K562 (cell line): Measurements from ENCODE around the gene KRT4. TPM values are rescaled to one million over a fixed set of nuclear protein-coding genes. Genes with fewer than 3 reads are reported as not detected.

ENCODE experiments used
- ATAC-seq: fragments of 200-7000 bp; cut with Tn5 transposase; 3 replicates; pipeline ENCODE4 v1.9.1; 2020; ENCODE audit warnings: moderate library complexity
- BruUV-seq: library from RNA; stranded (reverse); fragments of 400-500 nt; replicated peaks from 2 replicates; lab custom pipeline; 2021; lab: Mats Ljungman, UMichigan
- CTCF ChIA-PET: fragments of 300-600 bp; formaldehyde crosslinking; extraction: SDS; loops from one replicate; lab custom pipeline; 2021; ENCODE audit warnings: low intra/inter-chr PET ratio; lab: Yijun Ruan, JAX
- POLR2A ChIA-PET: fragments of 300-600, 350-650 bp; sonication (Branson Sonifier 250); formaldehyde crosslinking; extraction: SDS; loops from one replicate; lab custom pipeline; 2021; ENCODE audit warnings: antibody characterized with exemption, inconsistent platforms; lab: Yijun Ruan, JAX
- DNase-seq, 4 experiments: peaks; one replicate each; pipeline versions ENCODE4 v3.0.0 to v3.0.0-alpha.2; 2011 to 2018; ENCODE audit warnings: low spot score in 3 of 4, mixed read lengths in 3 of 4; ENCODE audit errors: extremely low read depth in 1 of 4
- FAIRE-seq: peaks from 2 replicates; lab custom pipeline; 2011; peaks lifted over from hg19 to GRCh38; lab: Jason Lieb, UNC
- H2AFZ ChIP-seq: 2 replicates; pipeline ENCODE4 v1.6.0; 2011; ENCODE audit warnings: low read depth, low read length, control low read depth, inconsistent platforms
- H3K27ac ChIP-seq: fragments of 200-600 bp; 3 replicates; pipeline ENCODE4 v1.8.0; 2011; ENCODE audit warnings: low read depth, mild to moderate bottlenecking, control low read depth, inconsistent platforms, low read length, moderate library complexity, mixed read lengths; ENCODE audit errors: extremely low read depth
- H3K27me3 ChIP-seq, 2 experiments: fragments of 300-600 bp in 1 of 2; 2 replicates in 1 of 2; 3 replicates in 1 of 2; pipeline versions ENCODE4 v1.6.0 to v1.8.0; 2011; ENCODE audit warnings: inconsistent platforms in 2 of 2, low read length in 2 of 2, mild to moderate bottlenecking in 1 of 2, mixed read lengths in 1 of 2, moderate library complexity in 1 of 2; ENCODE audit not compliant: control insufficient read depth in 2 of 2, insufficient read depth in 2 of 2
- H3K36me3 ChIP-seq: fragments of 300-600 bp; 3 replicates; pipeline ENCODE4 v1.8.0; 2011; ENCODE audit warnings: mild to moderate bottlenecking, low read length, inconsistent platforms; ENCODE audit not compliant: control insufficient read depth, insufficient read depth
- H3K4me1 ChIP-seq, 2 experiments: fragments of 200-600 bp in 1 of 2; replicated peaks in 1 of 2; 2 replicates in 1 of 2; 3 replicates in 1 of 2; pipeline versions ENCODE4 v1.5.1 to v1.8.0; 2011; ENCODE audit warnings: inconsistent platforms in 2 of 2, low read length in 2 of 2, mild to moderate bottlenecking in 1 of 2, mixed read lengths in 1 of 2, moderate library complexity in 1 of 2; ENCODE audit not compliant: control insufficient read depth in 2 of 2, insufficient read depth in 2 of 2
- H3K4me2 ChIP-seq: 2 replicates; pipeline ENCODE4 v1.6.1; 2011; ENCODE audit warnings: low read length, control low read depth, inconsistent platforms, mixed read lengths; ENCODE audit not compliant: insufficient read depth
- H3K4me3 ChIP-seq: fragments of 200-600 bp; sonication (generic), shearing (Covaris generic); 2 replicates; pipeline ENCODE4 v1.5.1; 2016; ENCODE audit warnings: control low read depth, inconsistent platforms
- H3K79me2 ChIP-seq: fragments of 200-600 bp; 3 replicates; pipeline ENCODE4 v1.8.0; 2011; ENCODE audit warnings: low read length, inconsistent platforms; ENCODE audit not compliant: control insufficient read depth, insufficient read depth
- H3K9ac ChIP-seq, 2 experiments: 2 replicates each; pipeline versions ENCODE4 v1.6.0 to v1.6.1; 2011; ENCODE audit warnings: low read depth in 2 of 2, low read length in 2 of 2, control low read depth in 1 of 2, inconsistent platforms in 1 of 2, mild to moderate bottlenecking in 1 of 2, mixed read lengths in 1 of 2; ENCODE audit not compliant: insufficient read depth in 1 of 2
- H3K9me1 ChIP-seq: one replicate; pipeline ENCODE4 v1.6.0; 2011; ENCODE audit warnings: inconsistent platforms, mild to moderate bottlenecking, low read length, moderate library complexity; ENCODE audit not compliant: control insufficient read depth, insufficient read depth
- H3K9me3 ChIP-seq: replicated peaks from 2 replicates; pipeline ENCODE4 v1.5.1; 2011; ENCODE audit warnings: low read depth, low read length, inconsistent platforms; ENCODE audit not compliant: control insufficient read depth, insufficient read depth
- H4K20me1 ChIP-seq: replicated peaks from 2 replicates; pipeline ENCODE4 v1.6.1; 2011; ENCODE audit warnings: low read length, inconsistent platforms, mixed read lengths; ENCODE audit not compliant: control insufficient read depth, insufficient read depth
- ATF7 ChIP-seq: fragments of 450-650 bp; IDR thresholded peaks from 2 replicates; pipeline ENCODE4 v1.7.1; 2014; ENCODE audit warnings: mild to moderate bottlenecking, moderate library complexity
- ETV1 ChIP-seq: fragments of 450-650 bp; conservative IDR thresholded peaks from 2 replicates; pipeline ENCODE4 v1.6.1; 2016; ENCODE audit warnings: missing genetic modification characterization, control low read depth, low read depth, missing compliant biosample characterization
- GABPB2 ChIP-seq: fragments of 250-450 bp; sonication (Bioruptor Pico); conservative IDR thresholded peaks from 2 replicates; pipeline ENCODE4 v1.5.1; 2021; ENCODE audit warnings: mild to moderate bottlenecking
- HNRNPUL1 ChIP-seq: fragments of 200-400 bp; formaldehyde crosslinking; IDR thresholded peaks from 2 replicates; pipeline ENCODE4 v1.6.1; 2017; ENCODE audit warnings: low read length
- JUND ChIP-seq, 2 experiments: IDR thresholded peaks; 2 replicates in 1 of 2; 3 replicates in 1 of 2; pipeline ENCODE4 v1.6.1; 2011; ENCODE audit warnings: borderline replicate concordance in 2 of 2, low read depth in 2 of 2, low read length in 2 of 2, improper control_type of control experiment in 1 of 2, missing biosample characterization in 1 of 2, missing genetic modification characterization in 1 of 2, missing genetic modification reagents in 1 of 2
- KDM1A ChIP-seq, 2 experiments: fragments of 450-650 bp; IDR thresholded peaks; 2 replicates each; pipeline ENCODE4 v1.6.1; 2016; ENCODE audit warnings: mild to moderate bottlenecking in 2 of 2
- KLF6 ChIP-seq: fragments of 250-450 bp; sonication (Bioruptor Pico); IDR thresholded peaks from 2 replicates; pipeline ENCODE4 v1.4.0; 2020; ENCODE audit warnings: mild to moderate bottlenecking, moderate library complexity, borderline replicate concordance
- PML ChIP-seq: IDR thresholded peaks from 2 replicates; pipeline ENCODE4 v1.6.1; 2012; ENCODE audit warnings: low read length, inconsistent platforms
- SRSF9 ChIP-seq: fragments of 200-400 bp; formaldehyde crosslinking; IDR thresholded peaks from 2 replicates; pipeline ENCODE4 v1.6.1; 2017; ENCODE audit warnings: low read depth, low read length, borderline replicate concordance
- ZNF41 ChIP-seq: fragments of 250-450 bp; sonication (Bioruptor Pico); conservative IDR thresholded peaks from 2 replicates; pipeline ENCODE4 v1.4.0; 2020; ENCODE audit warnings: mild to moderate bottlenecking
- ZNF436 ChIP-seq: fragments of 250-450, 450-650 bp; sonication (Bioruptor Pico); formaldehyde crosslinking; IDR thresholded peaks from 2 replicates; pipeline ENCODE4 v1.7.0; 2020; ENCODE audit warnings: mild to moderate bottlenecking
- ZNF830 ChIP-seq: fragments of 250-450 bp; sonication (Bioruptor Pico); IDR thresholded peaks from 2 replicates; pipeline ENCODE4 v1.5.0; 2021; ENCODE audit warnings: mild to moderate bottlenecking
- WGBS: fragments of 100-300 bp; shearing (Covaris generic); methylation state at CpG from one replicate; pipeline ENCODE4 v1.1.6; 2016; ENCODE audit warnings: low coverage, mixed read lengths; ENCODE audit not compliant: insufficient coverage; ENCODE audit errors: missing lambda C conversion rate; 5-methylcytosine and 5-hydroxymethylcytosine counted together
- in situ Hi-C: fragments of 300-500 bp; cut with MboI; formaldehyde crosslinking; loops from 4 replicates; pipeline ENCODE4 v1.15.0; 2018; ENCODE audit warnings: inconsistent platforms, mixed read lengths
- intact Hi-C: fragments of 100-400 bp; cut with micrococcal nuclease; formaldehyde crosslinking; loops from 2 replicates; pipeline ENCODE4 v1.14.2; 2022
- polyA plus RNA-seq, 8 experiments: library from polyadenylated mRNA; depleted of rRNA in 4 of 8; stranded (reverse) in 5 of 8; unstranded in 3 of 8; fragments of >200 nt; fragmentation: Nextera tagmentation in 2 of 8; fragmentation: Illumina TruSeq in 1 of 8; extraction: Ambion mirVana in 2 of 8; extraction: Trizol in 1 of 8; gene quantifications; 2 replicates each; pipeline versions ENCODE4 v1.2.1 to v1.2.3, GENCODE V29; 2011 to 2014; ENCODE audit warnings: inconsistent platforms in 1 of 8, missing spikeins in 1 of 8
- total RNA-seq, 7 experiments: library from RNA; depleted of rRNA in 6 of 7; stranded (reverse); fragments of >200 nt in 6 of 7; fragmentation: Illumina TruSeq in 2 of 7; extraction: Trizol in 2 of 7; gene quantifications; 2 replicates each; pipeline versions ENCODE4 v1.2.1 to v1.2.3, GENCODE V29; 2011 to 2021; ENCODE audit warnings: low replicate concordance in 1 of 7
- TF ChIP-seq, protein P1 (sequence below): fragments of 250-450 bp; sonication (Bioruptor Pico); IDR thresholded peaks from 2 replicates; pipeline ENCODE4 v1.5.0; 2021; ENCODE audit warnings: mild to moderate bottlenecking, moderate library complexity
- TF ChIP-seq, protein P2 (sequence below): fragments of 450-650 bp; formaldehyde crosslinking; IDR thresholded peaks from 2 replicates; pipeline ENCODE4 v1.4.0; 2022; ENCODE audit warnings: missing genetic modification characterization
- TF ChIP-seq, protein P3 (sequence below): fragments of 250-450 bp; sonication (Bioruptor Pico); IDR thresholded peaks from 2 replicates; pipeline ENCODE4 v1.8.0; 2022; ENCODE audit warnings: moderate library complexity, mild to moderate bottlenecking, inconsistent platforms
- TF ChIP-seq, protein P4 (sequence below): fragments of 250-450 bp; sonication (Bioruptor Pico); IDR thresholded peaks from 2 replicates; pipeline ENCODE4 v1.5.0; 2022; ENCODE audit warnings: mild to moderate bottlenecking

Gene KRT4
- total and polyA plus RNA-seq, 9 of the 15 experiments (the other 6 are each of a cell fraction or from before 2014, with no cell fraction given), result not detected

DNA sequence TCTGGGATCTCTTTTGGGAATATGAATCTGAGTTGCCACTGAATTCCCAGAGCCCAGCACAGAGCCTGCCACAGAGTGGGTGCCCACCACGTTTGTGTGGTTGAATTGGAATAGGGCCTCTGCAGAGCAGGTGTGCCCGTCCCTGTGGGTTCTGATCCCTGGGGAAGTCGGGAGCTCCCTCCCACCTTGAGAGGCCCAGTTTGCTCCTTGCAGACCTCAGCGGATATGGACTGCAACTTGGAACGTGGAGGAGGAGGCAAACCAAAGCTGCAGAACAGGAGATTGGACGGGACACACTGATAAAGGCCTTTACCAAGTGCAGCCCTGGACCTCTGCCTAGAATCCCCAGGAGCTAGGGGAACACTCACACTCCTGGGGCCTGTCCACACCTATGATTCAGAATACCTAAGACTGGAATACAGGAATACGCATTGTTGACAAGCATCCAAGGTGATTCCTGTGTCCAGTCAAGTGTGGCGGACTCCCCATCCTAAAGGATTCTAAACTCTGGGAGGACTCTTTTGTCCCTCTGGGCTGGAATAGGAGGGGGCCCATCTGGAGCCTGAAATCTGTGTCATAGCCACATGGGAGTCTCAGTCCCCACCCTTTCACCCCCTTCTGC lies 39.2 kb downstream of the KRT4 start:
- intact Hi-C loops, result no loop called here
- no peak for FAIRE-seq
- Histone ChIP-seq H3K9ac (no peak overlapping the region), H2AFZ (no peak overlapping the region), H3K4me3 (no peak overlapping the region), H3K4me1 (no peaks in the 10 kb centered on the region), H3K27ac (no peak overlapping the region), H3K9me3 (no peaks in the 10 kb centered on the region), H3K9me1 (no peaks in the 10 kb centered on the region), H3K79me2 (no peaks in the 10 kb centered on the region), H4K20me1 (no peaks in the 10 kb centered on the region; the same call in none of the 2 replicates), H3K4me2 (no peak overlapping the region), H3K36me3 (no peaks in the 10 kb centered on the region), H3K27me3 (peaks cover 32 to 76% of the 10 kb centered on the region in 2 experiments)
- ChIA-PET POLR2A (no interaction called here), CTCF (no interaction called here)
- WGBS, result 3% methylated on average over 6 of the region's 8 CpGs
- DNase-seq, result no peak
- no TSS peak for BruUV-seq
- in situ Hi-C loops, result no loop called here
- ATAC-seq, result no peak
- TF ChIP-seq ETV1 (tag) (no peak), ATF7 (no peak), GABPB2 (CRISPR knock-in tag) (no peak), HNRNPUL1 (no peak), JUND (IDR thresholded peaks at IDR 0.05; ENCODE audit: borderline replicate concordance, low read depth, low read length) (no peak), JUND (tag; IDR thresholded peaks at IDR 0.05; ENCODE audit: borderline replicate concordance, low read depth, low read length) (no peak), KDM1A (IDR thresholded peaks at IDR 0.05) (no peak), ZNF830 (CRISPR knock-in tag) (no peak), KLF6 (CRISPR knock-in tag) (no peak), ZNF436 (no peak), SRSF9 (no peak), ZNF41 (no peak), PML (no peak)
- TF ChIP-seq, protein P1, sequence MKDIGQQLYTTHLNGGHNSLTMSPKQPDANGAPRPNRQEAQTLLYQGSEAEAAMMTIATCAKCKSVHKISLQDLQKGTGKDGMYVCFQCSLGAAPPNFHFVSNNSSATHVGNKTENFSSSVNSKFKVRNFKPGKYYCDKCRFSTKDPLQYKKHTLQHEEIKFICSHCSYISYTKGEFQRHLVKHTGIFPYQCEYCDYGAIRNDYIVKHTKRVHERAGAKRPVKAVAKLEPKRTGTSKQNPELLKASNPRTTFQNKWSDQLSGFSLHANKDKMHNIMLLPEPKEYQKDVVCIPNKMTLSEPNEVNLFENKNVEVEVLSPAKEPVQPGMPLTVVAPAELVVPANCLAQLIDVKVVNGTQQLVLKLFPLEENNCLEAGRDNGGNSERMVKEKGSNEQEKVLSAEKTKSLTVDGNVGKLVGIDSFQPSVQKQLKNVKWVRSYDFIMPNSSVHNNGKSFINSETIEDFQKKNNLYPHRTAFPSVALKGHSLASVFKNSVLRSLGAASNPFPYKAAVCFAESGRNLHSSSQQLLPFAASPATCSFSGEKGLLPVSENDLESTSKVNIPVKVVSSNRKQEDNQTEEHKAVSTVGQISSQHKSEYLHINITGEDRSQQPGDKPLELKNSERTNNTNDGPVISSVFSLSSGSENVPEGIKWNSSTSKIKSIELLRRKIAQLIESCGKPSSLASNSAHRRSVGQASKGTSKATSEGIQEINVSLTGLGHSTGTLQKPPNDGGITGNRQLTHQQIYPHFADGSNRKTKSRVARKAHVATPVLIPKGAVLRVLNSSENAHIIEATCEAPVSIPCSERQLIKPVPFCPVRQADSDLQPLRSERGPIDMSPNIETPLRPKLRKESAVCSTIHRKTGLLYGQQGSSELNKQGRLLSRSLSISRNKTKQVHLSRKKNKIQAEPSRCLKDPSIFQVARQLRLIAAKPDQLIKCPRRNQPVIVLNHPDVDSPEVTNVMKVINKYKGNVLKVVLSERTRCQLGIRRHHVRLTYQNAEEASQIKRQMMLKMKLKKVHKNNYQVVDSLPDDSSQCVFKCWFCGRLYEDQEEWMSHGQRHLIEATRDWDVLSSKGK, result no peak
- TF ChIP-seq, protein P2, sequence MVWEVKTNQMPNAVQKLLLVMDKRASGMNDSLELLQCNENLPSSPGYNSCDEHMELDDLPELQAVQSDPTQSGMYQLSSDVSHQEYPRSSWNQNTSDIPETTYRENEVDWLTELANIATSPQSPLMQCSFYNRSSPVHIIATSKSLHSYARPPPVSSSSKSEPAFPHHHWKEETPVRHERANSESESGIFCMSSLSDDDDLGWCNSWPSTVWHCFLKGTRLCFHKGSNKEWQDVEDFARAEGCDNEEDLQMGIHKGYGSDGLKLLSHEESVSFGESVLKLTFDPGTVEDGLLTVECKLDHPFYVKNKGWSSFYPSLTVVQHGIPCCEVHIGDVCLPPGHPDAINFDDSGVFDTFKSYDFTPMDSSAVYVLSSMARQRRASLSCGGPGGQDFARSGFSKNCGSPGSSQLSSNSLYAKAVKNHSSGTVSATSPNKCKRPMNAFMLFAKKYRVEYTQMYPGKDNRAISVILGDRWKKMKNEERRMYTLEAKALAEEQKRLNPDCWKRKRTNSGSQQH (CRISPR knock-in tag), result no peak
- TF ChIP-seq, protein P3, sequence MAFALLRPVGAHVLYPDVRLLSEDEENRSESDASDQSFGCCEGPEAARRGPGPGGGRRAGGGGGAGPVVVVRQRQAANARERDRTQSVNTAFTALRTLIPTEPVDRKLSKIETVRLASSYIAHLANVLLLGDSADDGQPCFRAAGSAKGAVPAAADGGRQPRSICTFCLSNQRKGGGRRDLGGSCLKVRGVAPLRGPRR (CRISPR knock-in tag), result no peak
- TF ChIP-seq, protein P4, sequence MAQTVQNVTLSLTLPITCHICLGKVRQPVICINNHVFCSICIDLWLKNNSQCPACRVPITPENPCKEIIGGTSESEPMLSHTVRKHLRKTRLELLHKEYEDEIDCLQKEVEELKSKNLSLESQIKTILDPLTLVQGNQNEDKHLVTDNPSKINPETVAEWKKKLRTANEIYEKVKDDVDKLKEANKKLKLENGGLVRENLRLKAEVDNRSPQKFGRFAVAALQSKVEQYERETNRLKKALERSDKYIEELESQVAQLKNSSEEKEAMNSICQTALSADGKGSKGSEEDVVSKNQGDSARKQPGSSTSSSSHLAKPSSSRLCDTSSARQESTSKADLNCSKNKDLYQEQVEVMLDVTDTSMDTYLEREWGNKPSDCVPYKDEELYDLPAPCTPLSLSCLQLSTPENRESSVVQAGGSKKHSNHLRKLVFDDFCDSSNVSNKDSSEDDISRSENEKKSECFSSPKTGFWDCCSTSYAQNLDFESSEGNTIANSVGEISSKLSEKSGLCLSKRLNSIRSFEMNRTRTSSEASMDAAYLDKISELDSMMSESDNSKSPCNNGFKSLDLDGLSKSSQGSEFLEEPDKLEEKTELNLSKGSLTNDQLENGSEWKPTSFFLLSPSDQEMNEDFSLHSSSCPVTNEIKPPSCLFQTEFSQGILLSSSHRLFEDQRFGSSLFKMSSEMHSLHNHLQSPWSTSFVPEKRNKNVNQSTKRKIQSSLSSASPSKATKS, result no peak
